ENCODE results near the gene GRID1.

GRCh38 chr10:86003201-86003621, 363.4 kb downstream of the GRID1 start:
- TF ChIP-seq TCF7 (IDR thresholded peaks at IDR 0.05; ENCODE audit: borderline replicate concordance) (no peak), ZBTB33 (IDR thresholded peaks at IDR 0.05) (no peak), CREM (IDR thresholded peaks at IDR 0.05; ENCODE audit: low read depth) (no peak), ZNF384 (IDR thresholded peaks at IDR 0.05; ENCODE audit: borderline replicate concordance, low read depth, low read length) (no peak), TAF1 (IDR thresholded peaks at IDR 0.05; ENCODE audit: borderline replicate concordance, low read depth, low read length) (no peak), CTCF (IDR thresholded peaks at IDR 0.05 in 2 of 3, conservative IDR thresholded peaks at IDR 0.05 in 1 of 3; ENCODE audit: control insufficient read depth in 2 of 3, extremely low read depth in 1 of 3, insufficient read depth in 1 of 3, low read depth in 3 of 3, low read length in 3 of 3) (no peak), CHD1 (IDR thresholded peaks at IDR 0.05; ENCODE audit: low read depth, low read length) (no peak), POLR2AphosphoS5 (IDR thresholded peaks at IDR 0.05; ENCODE audit: low read length) (no peak), SMC3 (IDR thresholded peaks at IDR 0.05; ENCODE audit: borderline replicate concordance, low read length) (no peak), FOXK2 (IDR thresholded peaks at IDR 0.05) (no peak)
